ENCODE data around the gene MTX2.

Gene MTX2

GRCh38 chr2:176269319-176270099, at the start of gene MTX2:
Gene MTX2, plus strand, starts transcription at chr2:176269442. Its CDS starts 188 bp downstream, at chr2:176269630.
- no peak for FAIRE-seq

GRCh38 chr2:176227874-176228273, 41.4 kb upstream of the MTX2 start:
- FAIRE-seq = no peak

- no peak for FAIRE-seq
Measured at GRCh38 chr2:176234156-176234555, 35.1 kb upstream of the MTX2 start.

- FAIRE-seq = no peak
Measured at GRCh38 chr2:176234940-176235339, 34.3 kb upstream of the MTX2 start.

GRCh38 chr2:176237456-176237855, 31.8 kb upstream of the MTX2 start:
- no peak for FAIRE-seq

- FAIRE-seq = no peak
Measured at GRCh38 chr2:176239031-176239430, 30.2 kb upstream of the MTX2 start.

GRCh38 chr2:176240301-176240700, 28.9 kb upstream of the MTX2 start:
- FAIRE-seq = no peak

- FAIRE-seq = no peak
Measured at GRCh38 chr2:176242276-176242675, 27.0 kb upstream of the MTX2 start.

GRCh38 chr2:176246331-176246730, 22.9 kb upstream of the MTX2 start:
- FAIRE-seq = no peak

- FAIRE-seq = no peak
Measured at GRCh38 chr2:176247859-176248258, 21.4 kb upstream of the MTX2 start.

GRCh38 chr2:176251928-176252327, 17.3 kb upstream of the MTX2 start:
- no peak for FAIRE-seq

- FAIRE-seq = no peak
Measured at GRCh38 chr2:176260689-176261088, 8.6 kb upstream of the MTX2 start.

- no peak for FAIRE-seq
Measured at GRCh38 chr2:176261136-176261535, 8.1 kb upstream of the MTX2 start.

- FAIRE-seq = no peak
Measured at GRCh38 chr2:176268976-176269318, 295 bp upstream of the MTX2 start.

- no peak for FAIRE-seq
Measured at GRCh38 chr2:176270100-176270750, 983 bp downstream of the MTX2 start.

GRCh38 chr2:176272870-176273459, 3.7 kb downstream of the MTX2 start:
- FAIRE-seq = no peak

GRCh38 chr2:176278927-176279326, 9.7 kb downstream of the MTX2 start:
- FAIRE-seq = peak; percentile 6

- no peak for FAIRE-seq
Measured at GRCh38 chr2:176280156-176280555, 10.9 kb downstream of the MTX2 start.

GRCh38 chr2:176280867-176281658, 11.8 kb downstream of the MTX2 start:
- FAIRE-seq = no peak

- FAIRE-seq = peak; percentile 35
Measured at GRCh38 chr2:176283291-176284068, 14.2 kb downstream of the MTX2 start.

- FAIRE-seq = no peak
Measured at GRCh38 chr2:176284461-176285049, 15.3 kb downstream of the MTX2 start.

- FAIRE-seq = no peak
Measured at GRCh38 chr2:176285321-176285720, 16.1 kb downstream of the MTX2 start.

All from A204.1 (cell line).